Mesendoderm (in vitro differentiated cells): ENCODE measurements around the gene BCL6.
A peak's percentile ranks its signal among the peaks of the same experiment; 100 is the strongest.

Experiments used
- DNase-seq: peaks from one replicate; pipeline ENCODE4 v3.0.0; 2013
- H2AK5ac ChIP-seq: 2 replicates; pipeline ENCODE4 v1.6.1; 2013; ENCODE audit warnings: low read length, inconsistent platforms
- H2BK120ac ChIP-seq: 2 replicates; pipeline ENCODE4 v1.6.1; 2013; ENCODE audit warnings: low read depth, mild to moderate bottlenecking, low read length, moderate library complexity, mixed read lengths
- H2BK15ac ChIP-seq: replicated peaks from 2 replicates; pipeline ENCODE4 v1.6.1; 2013; ENCODE audit warnings: low read depth, mild to moderate bottlenecking, moderate library complexity
- H2BK5ac ChIP-seq: 2 replicates; pipeline ENCODE4 v1.6.1; 2013; ENCODE audit warnings: low read length, inconsistent platforms
- H3K18ac ChIP-seq: 2 replicates; pipeline ENCODE4 v1.6.1; 2013; ENCODE audit warnings: mild to moderate bottlenecking, low read length, mixed read lengths
- H3K23ac ChIP-seq: one replicate; pipeline ENCODE4 v1.6.1; 2013; ENCODE audit warnings: low read length
- H3K27ac ChIP-seq: 2 replicates; pipeline ENCODE4 v1.5.1; 2013; ENCODE audit warnings: low read depth, mild to moderate bottlenecking, inconsistent platforms, low read length, moderate library complexity
- H3K27me3 ChIP-seq: 2 replicates; pipeline ENCODE4 v1.6.1; 2013; ENCODE audit warnings: low read length, control low read depth, mild to moderate bottlenecking, inconsistent platforms; ENCODE audit not compliant: insufficient read depth, poor library complexity
- H3K36me3 ChIP-seq: 2 replicates; pipeline ENCODE4 v1.6.1; 2013; ENCODE audit warnings: low read length, inconsistent platforms; ENCODE audit not compliant: control insufficient read depth, insufficient read depth
- H3K4ac ChIP-seq: one replicate; pipeline ENCODE4 v1.6.1; 2013; ENCODE audit warnings: low read depth, mild to moderate bottlenecking, low read length, moderate library complexity
- H3K4me1 ChIP-seq: 2 replicates; pipeline ENCODE4 v1.6.1; 2013; ENCODE audit warnings: low read depth, low read length, inconsistent platforms; ENCODE audit not compliant: control insufficient read depth
- H3K4me2 ChIP-seq: 2 replicates; pipeline ENCODE4 v1.6.1; 2013; ENCODE audit warnings: low read length
- H3K4me3 ChIP-seq: 2 replicates; pipeline ENCODE4 v1.5.1; 2013; ENCODE audit warnings: mild to moderate bottlenecking, low read length
- H3K56ac ChIP-seq: one replicate; pipeline ENCODE4 v1.6.1; 2013; ENCODE audit warnings: low read length
- H3K79me1 ChIP-seq: 2 replicates; pipeline ENCODE4 v1.6.1; 2013; ENCODE audit warnings: low read length, inconsistent platforms
- H3K79me2 ChIP-seq: 2 replicates; pipeline ENCODE4 v1.6.1; 2013; ENCODE audit warnings: mild to moderate bottlenecking, low read length; ENCODE audit not compliant: control insufficient read depth, insufficient read depth
- H3K9ac ChIP-seq: 2 replicates; pipeline ENCODE4 v1.6.1; 2013; ENCODE audit warnings: low read length, inconsistent platforms
- H4K5ac ChIP-seq: one replicate; pipeline ENCODE4 v1.6.1; 2013; ENCODE audit warnings: low read length
- H4K8ac ChIP-seq: one replicate; pipeline ENCODE4 v1.6.1; 2013; ENCODE audit warnings: low read depth, mild to moderate bottlenecking, control low read depth, low read length, moderate library complexity
- WGBS: extraction: QIAGEN DNeasy Blood & Tissue Kit; methylation state at CpG from one replicate; pipeline ENCODE4 v1.1.7; 2013; ENCODE audit warnings: low lambda C conversion rate, missing lambda C conversion rate; ENCODE audit not compliant: insufficient coverage; ENCODE audit errors: extremely low coverage; 5-methylcytosine and 5-hydroxymethylcytosine counted together

BCL6 gene

DNA sequence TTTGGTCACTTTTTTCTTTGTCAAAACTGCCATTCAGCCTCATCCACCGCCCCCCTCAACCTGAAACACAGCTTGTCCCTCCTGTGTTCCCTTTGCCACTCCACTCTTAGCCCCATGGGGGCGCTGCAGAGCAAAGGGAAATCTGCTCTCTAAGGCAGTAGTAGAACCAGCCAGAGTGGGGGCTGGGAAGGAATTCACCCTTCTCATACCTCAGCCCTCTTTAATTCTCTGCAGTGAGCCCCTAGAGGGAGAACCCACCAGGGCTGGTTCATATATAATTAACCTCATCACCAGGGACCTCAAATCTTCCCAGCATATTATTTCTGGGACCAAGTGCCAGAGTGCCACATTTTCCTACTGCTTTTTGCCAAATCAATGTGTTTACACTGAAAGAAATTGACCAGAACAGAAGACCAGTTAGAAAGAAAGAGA lies 2.8 kb upstream of the BCL6 start:
- H3K18ac ChIP-seq, result no peak overlapping the region
- no peak overlapping the region for H2AK5ac ChIP-seq
- no peak overlapping the region for H4K8ac ChIP-seq
- H3K23ac ChIP-seq, result no peak overlapping the region
- H2BK15ac ChIP-seq, result no peak overlapping the region
- H3K4me1 ChIP-seq, result peaks cover 2% of the 10 kb centered on the region
- H3K4me2 ChIP-seq, result no peak overlapping the region
- no peaks in the 10 kb centered on the region for H3K79me2 ChIP-seq
- H3K9ac ChIP-seq, result no peak overlapping the region
- H3K56ac ChIP-seq, result no peak overlapping the region
- no peak overlapping the region for H4K5ac ChIP-seq
- H3K27ac ChIP-seq, result no peak overlapping the region
- no CpG with 5 or more reads among the region's 2 CpGs for WGBS
- H2BK5ac ChIP-seq, result no peak overlapping the region
- H3K27me3 ChIP-seq, result no peaks in the 10 kb centered on the region
- no peak overlapping the region for H3K4ac ChIP-seq
- H3K79me1 ChIP-seq, result no peaks in the 10 kb centered on the region
- DNase-seq, result peak; percentile 96
- no peaks in the 10 kb centered on the region for H3K36me3 ChIP-seq
- H2BK120ac ChIP-seq, result no peak overlapping the region
- H3K4me3 ChIP-seq, result no peak overlapping the region

GRCh38 chr3:187747506-187747905 lies 2.2 kb upstream of the BCL6 start:
- no peak overlapping the region for H3K27ac ChIP-seq

DNA sequence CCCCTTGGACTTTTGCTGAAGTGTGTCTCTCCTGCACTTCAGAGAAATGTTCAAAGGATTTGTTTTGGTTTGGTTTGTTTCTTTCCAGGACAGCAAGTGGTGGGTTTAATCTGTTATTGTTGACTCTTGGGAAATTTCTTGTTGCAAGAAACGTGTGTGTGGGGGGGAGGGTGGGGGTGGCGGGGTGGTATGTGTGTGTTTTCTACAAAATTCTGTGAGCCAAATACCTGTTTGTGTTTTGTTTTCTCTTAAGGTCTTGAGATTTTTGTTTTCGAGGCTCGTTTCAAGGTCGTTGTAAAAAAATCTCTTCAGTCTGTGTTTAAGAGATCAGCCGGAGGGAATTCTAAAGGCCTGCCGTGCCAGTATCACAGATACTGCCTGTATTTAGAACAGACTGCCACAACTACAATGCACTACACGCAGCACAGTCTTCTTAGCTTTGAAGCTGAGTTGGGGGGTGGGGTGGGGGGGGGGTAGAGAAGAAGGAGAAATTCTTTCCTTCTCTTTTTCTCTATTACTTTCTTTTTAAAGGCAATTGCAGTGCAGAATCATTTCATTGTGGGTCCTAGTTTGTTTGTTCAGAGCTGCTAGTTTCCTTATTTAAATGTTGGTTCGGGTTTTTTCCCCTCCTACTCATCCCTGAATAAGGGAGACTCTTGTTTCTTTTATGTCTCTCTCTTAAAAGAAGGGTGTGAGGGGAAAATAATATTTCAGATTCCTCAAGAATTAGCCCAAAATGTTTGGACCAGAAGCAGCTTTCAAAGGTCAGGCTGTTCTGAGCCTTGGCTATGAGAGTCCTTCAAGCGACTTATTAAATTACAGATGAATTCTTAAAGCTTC lies 1.4 kb upstream of the BCL6 start:
- no peak overlapping the region for H2BK120ac ChIP-seq
- H3K4me3 ChIP-seq, result no peak overlapping the region
- no peak overlapping the region for H3K27ac ChIP-seq
- H3K4me1 ChIP-seq, result peaks cover 2% of the 10 kb centered on the region
- H3K79me2 ChIP-seq, result no peaks in the 10 kb centered on the region
- H3K36me3 ChIP-seq, result no peaks in the 10 kb centered on the region
- no peak overlapping the region for H3K4me2 ChIP-seq
- H2AK5ac ChIP-seq, result no peak overlapping the region
- H2BK15ac ChIP-seq, result peak overlapping the region; percentile 75
- H2BK5ac ChIP-seq, result no peak overlapping the region
- peak; percentile 59 for DNase-seq
- H4K5ac ChIP-seq, result no peak overlapping the region
- H3K56ac ChIP-seq, result no peak overlapping the region
- peak overlapping the region; percentile 64 for H3K18ac ChIP-seq
- WGBS, result no CpG with 5 or more reads among the region's 10 CpGs
- no peak overlapping the region for H4K8ac ChIP-seq
- H3K79me1 ChIP-seq, result no peaks in the 10 kb centered on the region
- H3K9ac ChIP-seq, result no peak overlapping the region
- H3K4ac ChIP-seq, result no peak overlapping the region
- H3K23ac ChIP-seq, result no peak overlapping the region
- H3K27me3 ChIP-seq, result no peaks in the 10 kb centered on the region

More at GRCh38 chr3:187747506-187747905, 2.2 kb upstream of the BCL6 start:
- no CpG with 5 or more reads among the region's 5 CpGs for WGBS
- peak overlapping the region; percentile 67 for H2BK15ac ChIP-seq
- H2BK120ac ChIP-seq, result no peak overlapping the region
- H3K36me3 ChIP-seq, result no peaks in the 10 kb centered on the region
- peaks cover 2% of the 10 kb centered on the region for H3K4me1 ChIP-seq
- H2AK5ac ChIP-seq, result no peak overlapping the region
- no peak for DNase-seq
- H3K4me2 ChIP-seq, result no peak overlapping the region
- H3K27me3 ChIP-seq, result no peaks in the 10 kb centered on the region
- H3K23ac ChIP-seq, result no peak overlapping the region
- no peak overlapping the region for H4K5ac ChIP-seq
- H3K79me2 ChIP-seq, result no peaks in the 10 kb centered on the region
- no peaks in the 10 kb centered on the region for H3K79me1 ChIP-seq
- H3K4me3 ChIP-seq, result no peak overlapping the region
- H3K18ac ChIP-seq, result no peak overlapping the region
- no peak overlapping the region for H3K9ac ChIP-seq
- no peak overlapping the region for H3K4ac ChIP-seq
- H3K56ac ChIP-seq, result no peak overlapping the region
- no peak overlapping the region for H4K8ac ChIP-seq
- no peak overlapping the region for H2BK5ac ChIP-seq

DNA sequence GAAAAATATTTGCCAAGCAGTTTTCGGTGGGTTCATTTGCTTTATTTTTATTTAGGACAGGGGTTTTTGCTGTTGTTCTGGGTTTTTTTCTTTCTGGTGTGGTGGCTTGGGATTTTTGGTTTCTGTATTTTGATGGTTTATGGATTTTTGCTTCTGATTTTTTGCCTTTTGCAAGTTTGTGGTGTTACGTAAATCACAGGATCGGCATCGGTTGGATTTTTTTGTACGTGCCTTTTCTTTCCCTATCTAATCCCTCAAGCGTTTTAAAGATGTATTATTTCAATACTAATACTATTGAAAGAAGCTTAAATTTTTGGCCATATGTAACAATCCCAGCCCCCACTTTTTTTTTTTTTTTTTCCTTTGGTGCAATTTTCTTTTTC lies 782 bp upstream of the BCL6 start:
- no peak overlapping the region for H2BK15ac ChIP-seq
- H4K8ac ChIP-seq, result peak overlapping the region; percentile 14
- H3K79me2 ChIP-seq, result no peaks in the 10 kb centered on the region
- H3K27ac ChIP-seq, result no peak overlapping the region
- no peaks in the 10 kb centered on the region for H3K79me1 ChIP-seq
- no peak overlapping the region for H3K4ac ChIP-seq
- DNase-seq, result no peak
- H4K5ac ChIP-seq, result no peak overlapping the region
- H3K4me2 ChIP-seq, result peak overlapping the region; percentile 19
- no peak overlapping the region for H2BK5ac ChIP-seq
- H3K9ac ChIP-seq, result peak overlapping the region; percentile 30
- no peaks in the 10 kb centered on the region for H3K36me3 ChIP-seq
- H3K23ac ChIP-seq, result no peak overlapping the region
- no peak overlapping the region for H3K18ac ChIP-seq
- H3K4me3 ChIP-seq, result no peak overlapping the region
- H3K27me3 ChIP-seq, result no peaks in the 10 kb centered on the region
- H2BK120ac ChIP-seq, result no peak overlapping the region
- H3K4me1 ChIP-seq, result peaks cover 2% of the 10 kb centered on the region
- H3K56ac ChIP-seq, result peak overlapping the region; percentile 22
- H2AK5ac ChIP-seq, result no peak overlapping the region
- no CpG with 5 or more reads among the region's 6 CpGs for WGBS

- H3K79me2 ChIP-seq, result no peaks in the 10 kb centered on the region
Measured at GRCh38 chr3:187744169-187745151, 808 bp downstream of the BCL6 start.

More at GRCh38 chr3:187744169-187745151, 808 bp downstream of the BCL6 start:
- peak; percentile 72 for DNase-seq
- H3K27me3 ChIP-seq, result no peaks in the 10 kb centered on the region
- no peak overlapping the region for H2BK120ac ChIP-seq
- H3K9ac ChIP-seq, result peak overlapping the region; percentile 81
- H3K4me2 ChIP-seq, result peak overlapping the region; percentile 93
- H3K36me3 ChIP-seq, result no peaks in the 10 kb centered on the region
- H2BK5ac ChIP-seq, result no peak overlapping the region
- H3K4me3 ChIP-seq, result peak overlapping the region; percentile 73
- no peak overlapping the region for H4K8ac ChIP-seq
- no peak overlapping the region for H4K5ac ChIP-seq
- peak overlapping the region; percentile 7 for H3K18ac ChIP-seq
- no peak overlapping the region for H2BK15ac ChIP-seq
- WGBS, result no CpG with 5 or more reads among the region's 55 CpGs
- H3K4me1 ChIP-seq, result peaks cover 3% of the 10 kb centered on the region
- peak overlapping the region; percentile 43 for H3K27ac ChIP-seq
- H3K56ac ChIP-seq, result peak overlapping the region; percentile 87
- H2AK5ac ChIP-seq, result no peak overlapping the region
- H3K23ac ChIP-seq, result no peak overlapping the region
- H3K4ac ChIP-seq, result no peak overlapping the region
- no peaks in the 10 kb centered on the region for H3K79me1 ChIP-seq
